HepG2 (cell line): ENCODE measurements around the gene ZNF865.

Experiments
- ATM ChIP-seq: fragments of 450-650 bp; IDR thresholded peaks from 2 replicates; pipeline ENCODE4 v1.7.1; 2017; ENCODE audit warnings: mild to moderate bottlenecking, borderline replicate concordance
- CAMTA2 ChIP-seq: sonication (generic); formaldehyde crosslinking; IDR thresholded peaks from 2 replicates; pipeline ENCODE4 v1.4.0; 2020; ENCODE audit warnings: mild to moderate bottlenecking, missing genetic modification reagents, borderline replicate concordance
- MYC ChIP-seq: sonication (generic); formaldehyde crosslinking; IDR thresholded peaks from 2 replicates; pipeline ENCODE4 v1.9.0; 2021; ENCODE audit warnings: missing genetic modification reagents, borderline replicate concordance
- POLR2A ChIP-seq, 2 experiments: IDR thresholded peaks; 2 replicates each; pipeline ENCODE4 v1.6.1; 2011; ENCODE audit warnings: low read depth in 2 of 2, low read length in 2 of 2, mild to moderate bottlenecking in 1 of 2, moderate library complexity in 1 of 2; ENCODE audit not compliant: insufficient read depth in 1 of 2
- SAFB2 ChIP-seq: sonication (generic); formaldehyde crosslinking; IDR thresholded peaks from 2 replicates; pipeline ENCODE4 v1.5.1; 2020; ENCODE audit warnings: missing genetic modification reagents, low read depth, mild to moderate bottlenecking, borderline replicate concordance
- ZNF274 ChIP-seq: sonication (generic); formaldehyde crosslinking; IDR thresholded peaks from 2 replicates; pipeline ENCODE4 v1.5.1; 2020; ENCODE audit warnings: mild to moderate bottlenecking, missing genetic modification reagents
- ZNF761 ChIP-seq: sonication (generic); formaldehyde crosslinking; conservative IDR thresholded peaks from 2 replicates; pipeline ENCODE4 v1.4.0; 2020; ENCODE audit warnings: mild to moderate bottlenecking, missing genetic modification reagents
- ZSCAN12 ChIP-seq: sonication (generic); formaldehyde crosslinking; IDR thresholded peaks from 2 replicates; pipeline ENCODE4 v1.9.0; 2021; ENCODE audit warnings: mild to moderate bottlenecking, missing genetic modification reagents
- TF ChIP-seq, protein P1 (sequence below): sonication (generic); formaldehyde crosslinking; IDR thresholded peaks from 2 replicates; pipeline ENCODE4 v1.4.0; 2020; ENCODE audit warnings: missing genetic modification reagents
- TF ChIP-seq, protein P2 (sequence below): IDR thresholded peaks from 2 replicates; pipeline ENCODE4 v1.6.1; 2016; ENCODE audit warnings: missing compliant biosample characterization, missing genetic modification reagents, borderline replicate concordance
- TF ChIP-seq, protein P3 (sequence below): sonication (generic); formaldehyde crosslinking; IDR thresholded peaks from 2 replicates; pipeline ENCODE4 v1.8.0; 2023; ENCODE audit warnings: mild to moderate bottlenecking, missing genetic modification reagents
- TF ChIP-seq, protein P4 (sequence below): sonication (generic); formaldehyde crosslinking; IDR thresholded peaks from 2 replicates; pipeline ENCODE4 v1.4.0; 2020; ENCODE audit warnings: mild to moderate bottlenecking, missing genetic modification reagents, borderline replicate concordance
- TF ChIP-seq, protein P5 (sequence below): sonication (generic); formaldehyde crosslinking; IDR thresholded peaks from 2 replicates; pipeline ENCODE4 v1.5.0; 2020; ENCODE audit warnings: mild to moderate bottlenecking, missing genetic modification reagents, moderate library complexity

DNA sequence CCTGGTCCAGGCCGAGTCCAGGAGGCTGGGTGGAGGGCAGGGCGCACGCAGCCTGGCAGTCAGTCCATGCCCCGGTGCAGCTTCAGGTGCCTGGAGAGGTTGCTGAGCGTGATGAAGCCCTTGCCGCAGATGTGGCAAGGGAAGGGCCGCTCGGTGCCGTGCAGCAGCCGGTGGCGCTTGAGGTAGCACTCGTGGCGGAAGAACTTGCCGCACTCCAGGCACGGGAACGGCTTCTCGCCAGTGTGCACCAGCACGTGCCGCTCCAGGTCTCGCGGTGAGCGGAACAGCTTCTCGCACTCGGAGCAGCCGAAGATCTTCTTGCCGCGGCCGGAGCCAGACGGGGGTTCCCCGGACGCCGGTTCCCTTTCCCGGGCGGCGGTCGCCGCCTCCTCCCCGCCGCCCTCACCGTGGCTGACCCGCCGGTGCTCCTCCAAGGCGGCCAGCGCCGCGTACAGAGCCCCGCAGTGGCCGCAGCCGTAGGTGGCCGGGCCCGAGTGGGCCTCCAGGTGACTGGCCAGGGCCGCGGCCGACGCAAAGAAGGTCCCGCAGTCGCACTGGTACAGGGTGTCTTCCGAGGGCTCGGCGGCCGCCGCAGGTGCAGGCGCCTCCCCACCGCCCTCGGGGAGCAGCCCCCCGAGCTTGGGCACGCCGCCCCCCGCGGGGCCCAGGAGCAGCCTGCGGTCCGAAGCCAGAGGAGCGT lies 12.9 kb upstream of the ZNF865 start:
- TF ChIP-seq, protein P1, sequence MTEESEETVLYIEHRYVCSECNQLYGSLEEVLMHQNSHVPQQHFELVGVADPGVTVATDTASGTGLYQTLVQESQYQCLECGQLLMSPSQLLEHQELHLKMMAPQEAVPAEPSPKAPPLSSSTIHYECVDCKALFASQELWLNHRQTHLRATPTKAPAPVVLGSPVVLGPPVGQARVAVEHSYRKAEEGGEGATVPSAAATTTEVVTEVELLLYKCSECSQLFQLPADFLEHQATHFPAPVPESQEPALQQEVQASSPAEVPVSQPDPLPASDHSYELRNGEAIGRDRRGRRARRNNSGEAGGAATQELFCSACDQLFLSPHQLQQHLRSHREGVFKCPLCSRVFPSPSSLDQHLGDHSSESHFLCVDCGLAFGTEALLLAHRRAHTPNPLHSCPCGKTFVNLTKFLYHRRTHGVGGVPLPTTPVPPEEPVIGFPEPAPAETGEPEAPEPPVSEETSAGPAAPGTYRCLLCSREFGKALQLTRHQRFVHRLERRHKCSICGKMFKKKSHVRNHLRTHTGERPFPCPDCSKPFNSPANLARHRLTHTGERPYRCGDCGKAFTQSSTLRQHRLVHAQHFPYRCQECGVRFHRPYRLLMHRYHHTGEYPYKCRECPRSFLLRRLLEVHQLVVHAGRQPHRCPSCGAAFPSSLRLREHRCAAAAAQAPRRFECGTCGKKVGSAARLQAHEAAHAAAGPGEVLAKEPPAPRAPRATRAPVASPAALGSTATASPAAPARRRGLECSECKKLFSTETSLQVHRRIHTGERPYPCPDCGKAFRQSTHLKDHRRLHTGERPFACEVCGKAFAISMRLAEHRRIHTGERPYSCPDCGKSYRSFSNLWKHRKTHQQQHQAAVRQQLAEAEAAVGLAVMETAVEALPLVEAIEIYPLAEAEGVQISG = no peak
- TF ChIP-seq ATM (no peak), MYC (CRISPR knock-in tag) (no peak), ZNF761 (no peak), ZNF274 (CRISPR knock-in tag) (no peak), ZSCAN12 (CRISPR knock-in tag) (no peak), CAMTA2 (no peak), POLR2A (IDR thresholded peaks at IDR 0.05; ENCODE audit: insufficient read depth in 1 of 2, low read depth in 2 of 2, low read length in 2 of 2) (no peak), SAFB2 (CRISPR knock-in tag) (no peak)
- TF ChIP-seq, protein P2, sequence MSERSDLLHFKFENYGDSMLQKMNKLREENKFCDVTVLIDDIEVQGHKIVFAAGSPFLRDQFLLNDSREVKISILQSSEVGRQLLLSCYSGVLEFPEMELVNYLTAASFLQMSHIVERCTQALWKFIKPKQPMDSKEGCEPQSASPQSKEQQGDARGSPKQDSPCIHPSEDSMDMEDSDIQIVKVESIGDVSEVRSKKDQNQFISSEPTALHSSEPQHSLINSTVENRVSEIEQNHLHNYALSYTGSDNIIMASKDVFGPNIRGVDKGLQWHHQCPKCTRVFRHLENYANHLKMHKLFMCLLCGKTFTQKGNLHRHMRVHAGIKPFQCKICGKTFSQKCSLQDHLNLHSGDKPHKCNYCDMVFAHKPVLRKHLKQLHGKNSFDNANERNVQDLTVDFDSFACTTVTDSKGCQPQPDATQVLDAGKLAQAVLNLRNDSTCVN (CRISPR knock-in tag) = no peak
- TF ChIP-seq, protein P3, sequence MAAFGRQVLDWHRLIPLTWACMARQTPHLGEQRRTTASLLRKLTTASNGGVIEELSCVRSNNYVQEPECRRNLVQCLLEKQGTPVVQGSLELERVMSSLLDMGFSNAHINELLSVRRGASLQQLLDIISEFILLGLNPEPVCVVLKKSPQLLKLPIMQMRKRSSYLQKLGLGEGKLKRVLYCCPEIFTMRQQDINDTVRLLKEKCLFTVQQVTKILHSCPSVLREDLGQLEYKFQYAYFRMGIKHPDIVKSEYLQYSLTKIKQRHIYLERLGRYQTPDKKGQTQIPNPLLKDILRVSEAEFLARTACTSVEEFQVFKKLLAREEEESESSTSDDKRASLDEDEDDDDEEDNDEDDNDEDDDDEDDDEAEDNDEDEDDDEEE (CRISPR knock-in tag) = no peak
- TF ChIP-seq, protein P4, sequence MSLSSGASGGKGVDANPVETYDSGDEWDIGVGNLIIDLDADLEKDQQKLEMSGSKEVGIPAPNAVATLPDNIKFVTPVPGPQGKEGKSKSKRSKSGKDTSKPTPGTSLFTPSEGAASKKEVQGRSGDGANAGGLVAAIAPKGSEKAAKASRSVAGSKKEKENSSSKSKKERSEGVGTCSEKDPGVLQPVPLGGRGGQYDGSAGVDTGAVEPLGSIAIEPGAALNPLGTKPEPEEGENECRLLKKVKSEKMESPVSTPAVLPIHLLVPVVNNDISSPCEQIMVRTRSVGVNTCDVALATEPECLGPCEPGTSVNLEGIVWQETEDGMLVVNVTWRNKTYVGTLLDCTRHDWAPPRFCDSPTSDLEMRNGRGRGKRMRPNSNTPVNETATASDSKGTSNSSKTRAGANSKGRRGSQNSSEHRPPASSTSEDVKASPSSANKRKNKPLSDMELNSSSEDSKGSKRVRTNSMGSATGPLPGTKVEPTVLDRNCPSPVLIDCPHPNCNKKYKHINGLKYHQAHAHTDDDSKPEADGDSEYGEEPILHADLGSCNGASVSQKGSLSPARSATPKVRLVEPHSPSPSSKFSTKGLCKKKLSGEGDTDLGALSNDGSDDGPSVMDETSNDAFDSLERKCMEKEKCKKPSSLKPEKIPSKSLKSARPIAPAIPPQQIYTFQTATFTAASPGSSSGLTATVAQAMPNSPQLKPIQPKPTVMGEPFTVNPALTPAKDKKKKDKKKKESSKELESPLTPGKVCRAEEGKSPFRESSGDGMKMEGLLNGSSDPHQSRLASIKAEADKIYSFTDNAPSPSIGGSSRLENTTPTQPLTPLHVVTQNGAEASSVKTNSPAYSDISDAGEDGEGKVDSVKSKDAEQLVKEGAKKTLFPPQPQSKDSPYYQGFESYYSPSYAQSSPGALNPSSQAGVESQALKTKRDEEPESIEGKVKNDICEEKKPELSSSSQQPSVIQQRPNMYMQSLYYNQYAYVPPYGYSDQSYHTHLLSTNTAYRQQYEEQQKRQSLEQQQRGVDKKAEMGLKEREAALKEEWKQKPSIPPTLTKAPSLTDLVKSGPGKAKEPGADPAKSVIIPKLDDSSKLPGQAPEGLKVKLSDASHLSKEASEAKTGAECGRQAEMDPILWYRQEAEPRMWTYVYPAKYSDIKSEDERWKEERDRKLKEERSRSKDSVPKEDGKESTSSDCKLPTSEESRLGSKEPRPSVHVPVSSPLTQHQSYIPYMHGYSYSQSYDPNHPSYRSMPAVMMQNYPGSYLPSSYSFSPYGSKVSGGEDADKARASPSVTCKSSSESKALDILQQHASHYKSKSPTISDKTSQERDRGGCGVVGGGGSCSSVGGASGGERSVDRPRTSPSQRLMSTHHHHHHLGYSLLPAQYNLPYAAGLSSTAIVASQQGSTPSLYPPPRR (CRISPR knock-in tag) = no peak
- TF ChIP-seq, protein P5, sequence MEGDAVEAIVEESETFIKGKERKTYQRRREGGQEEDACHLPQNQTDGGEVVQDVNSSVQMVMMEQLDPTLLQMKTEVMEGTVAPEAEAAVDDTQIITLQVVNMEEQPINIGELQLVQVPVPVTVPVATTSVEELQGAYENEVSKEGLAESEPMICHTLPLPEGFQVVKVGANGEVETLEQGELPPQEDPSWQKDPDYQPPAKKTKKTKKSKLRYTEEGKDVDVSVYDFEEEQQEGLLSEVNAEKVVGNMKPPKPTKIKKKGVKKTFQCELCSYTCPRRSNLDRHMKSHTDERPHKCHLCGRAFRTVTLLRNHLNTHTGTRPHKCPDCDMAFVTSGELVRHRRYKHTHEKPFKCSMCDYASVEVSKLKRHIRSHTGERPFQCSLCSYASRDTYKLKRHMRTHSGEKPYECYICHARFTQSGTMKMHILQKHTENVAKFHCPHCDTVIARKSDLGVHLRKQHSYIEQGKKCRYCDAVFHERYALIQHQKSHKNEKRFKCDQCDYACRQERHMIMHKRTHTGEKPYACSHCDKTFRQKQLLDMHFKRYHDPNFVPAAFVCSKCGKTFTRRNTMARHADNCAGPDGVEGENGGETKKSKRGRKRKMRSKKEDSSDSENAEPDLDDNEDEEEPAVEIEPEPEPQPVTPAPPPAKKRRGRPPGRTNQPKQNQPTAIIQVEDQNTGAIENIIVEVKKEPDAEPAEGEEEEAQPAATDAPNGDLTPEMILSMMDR (CRISPR knock-in tag) = no peak
